ENCODE measurements around the gene DLGAP4. TPM values are rescaled to one million over a fixed set of nuclear protein-coding genes. Genes with fewer than 3 reads are reported as not detected.

DLGAP4 gene
- total and polyA plus RNA-seq, 2 of the 13 experiments (the other 11 are each of a cell fraction or from before 2014, with no cell fraction given): 15.2 to 26.7 TPM

DNA sequence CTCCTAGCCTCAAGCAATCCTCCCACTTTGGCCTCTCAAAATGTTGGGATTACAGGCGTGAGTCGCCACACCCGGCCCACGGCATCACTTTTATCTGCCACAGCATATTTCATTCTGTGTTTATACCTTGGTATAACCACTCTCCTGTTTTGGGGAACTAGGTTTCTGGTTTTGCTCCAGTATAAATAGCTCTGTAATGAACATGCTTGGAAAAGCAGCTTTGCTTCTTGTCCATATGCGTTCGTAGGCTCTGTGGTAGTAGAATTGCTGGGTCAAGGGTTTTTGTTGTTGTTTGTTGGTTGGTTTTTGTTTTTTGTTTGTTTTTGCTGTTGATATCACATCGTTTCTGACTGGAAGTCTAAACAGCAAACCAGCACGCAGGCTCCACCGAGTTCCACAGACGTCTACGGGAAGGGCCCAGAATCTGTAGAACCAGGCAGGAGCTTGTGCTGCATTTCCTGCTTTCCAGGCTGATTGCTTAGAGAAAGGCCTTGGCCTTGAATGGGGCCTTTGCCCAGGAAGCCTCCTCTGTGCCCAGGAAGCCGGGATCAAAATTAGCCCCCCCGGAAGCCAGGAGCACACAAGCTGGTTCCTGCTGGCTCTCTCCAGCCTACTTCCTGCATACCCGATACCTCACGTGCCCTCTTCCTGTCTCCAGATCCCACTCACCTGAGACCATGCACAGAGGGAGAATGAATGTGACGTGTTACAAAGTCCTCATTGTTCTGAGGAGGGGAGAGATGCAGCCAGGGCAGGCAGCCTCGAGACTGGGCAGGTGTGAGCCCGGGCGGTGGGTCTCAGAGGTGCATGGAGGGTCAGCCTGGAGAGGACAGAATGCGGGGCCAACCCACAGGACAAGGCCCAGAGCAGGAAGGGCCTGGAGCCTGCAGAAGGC is 35.1 kb upstream of the DLGAP4 start (continued):
- TF ChIP-seq, protein P1, sequence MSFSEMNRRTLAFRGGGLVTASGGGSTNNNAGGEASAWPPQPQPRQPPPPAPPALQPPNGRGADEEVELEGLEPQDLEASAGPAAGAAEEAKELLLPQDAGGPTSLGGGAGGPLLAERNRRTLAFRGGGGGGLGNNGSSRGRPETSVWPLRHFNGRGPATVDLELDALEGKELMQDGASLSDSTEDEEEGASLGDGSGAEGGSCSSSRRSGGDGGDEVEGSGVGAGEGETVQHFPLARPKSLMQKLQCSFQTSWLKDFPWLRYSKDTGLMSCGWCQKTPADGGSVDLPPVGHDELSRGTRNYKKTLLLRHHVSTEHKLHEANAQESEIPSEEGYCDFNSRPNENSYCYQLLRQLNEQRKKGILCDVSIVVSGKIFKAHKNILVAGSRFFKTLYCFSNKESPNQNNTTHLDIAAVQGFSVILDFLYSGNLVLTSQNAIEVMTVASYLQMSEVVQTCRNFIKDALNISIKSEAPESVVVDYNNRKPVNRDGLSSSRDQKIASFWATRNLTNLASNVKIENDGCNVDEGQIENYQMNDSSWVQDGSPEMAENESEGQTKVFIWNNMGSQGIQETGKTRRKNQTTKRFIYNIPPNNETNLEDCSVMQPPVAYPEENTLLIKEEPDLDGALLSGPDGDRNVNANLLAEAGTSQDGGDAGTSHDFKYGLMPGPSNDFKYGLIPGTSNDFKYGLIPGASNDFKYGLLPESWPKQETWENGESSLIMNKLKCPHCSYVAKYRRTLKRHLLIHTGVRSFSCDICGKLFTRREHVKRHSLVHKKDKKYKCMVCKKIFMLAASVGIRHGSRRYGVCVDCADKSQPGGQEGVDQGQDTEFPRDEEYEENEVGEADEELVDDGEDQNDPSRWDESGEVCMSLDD (CRISPR knock-in tag; IDR thresholded peaks at IDR 0.05; ENCODE audit: borderline replicate concordance): no peak
- no peak for TF ChIP-seq ZNF350 (CRISPR knock-in tag; IDR thresholded peaks at IDR 0.05; ENCODE audit: borderline replicate concordance, low read depth)
- no peak for TF ChIP-seq REL (CRISPR knock-in tag; conservative IDR thresholded peaks at IDR 0.05)
- peak; percentile 58; the same call in 1 of the 2 replicates for TF ChIP-seq JUNB (CRISPR knock-in tag; IDR thresholded peaks at IDR 0.05; ENCODE audit: borderline replicate concordance)
- peak; percentile 93 for TF ChIP-seq GABPA (IDR thresholded peaks at IDR 0.05; ENCODE audit: low read depth, low read length)
- peak; percentile 98 for TF ChIP-seq GABPA (CRISPR knock-in tag; IDR thresholded peaks at IDR 0.05; ENCODE audit: low read depth)
- TF ChIP-seq ZBTB8A (CRISPR knock-in tag; IDR thresholded peaks at IDR 0.05; ENCODE audit: borderline replicate concordance, low read depth): no peak
- TF ChIP-seq, protein P2, sequence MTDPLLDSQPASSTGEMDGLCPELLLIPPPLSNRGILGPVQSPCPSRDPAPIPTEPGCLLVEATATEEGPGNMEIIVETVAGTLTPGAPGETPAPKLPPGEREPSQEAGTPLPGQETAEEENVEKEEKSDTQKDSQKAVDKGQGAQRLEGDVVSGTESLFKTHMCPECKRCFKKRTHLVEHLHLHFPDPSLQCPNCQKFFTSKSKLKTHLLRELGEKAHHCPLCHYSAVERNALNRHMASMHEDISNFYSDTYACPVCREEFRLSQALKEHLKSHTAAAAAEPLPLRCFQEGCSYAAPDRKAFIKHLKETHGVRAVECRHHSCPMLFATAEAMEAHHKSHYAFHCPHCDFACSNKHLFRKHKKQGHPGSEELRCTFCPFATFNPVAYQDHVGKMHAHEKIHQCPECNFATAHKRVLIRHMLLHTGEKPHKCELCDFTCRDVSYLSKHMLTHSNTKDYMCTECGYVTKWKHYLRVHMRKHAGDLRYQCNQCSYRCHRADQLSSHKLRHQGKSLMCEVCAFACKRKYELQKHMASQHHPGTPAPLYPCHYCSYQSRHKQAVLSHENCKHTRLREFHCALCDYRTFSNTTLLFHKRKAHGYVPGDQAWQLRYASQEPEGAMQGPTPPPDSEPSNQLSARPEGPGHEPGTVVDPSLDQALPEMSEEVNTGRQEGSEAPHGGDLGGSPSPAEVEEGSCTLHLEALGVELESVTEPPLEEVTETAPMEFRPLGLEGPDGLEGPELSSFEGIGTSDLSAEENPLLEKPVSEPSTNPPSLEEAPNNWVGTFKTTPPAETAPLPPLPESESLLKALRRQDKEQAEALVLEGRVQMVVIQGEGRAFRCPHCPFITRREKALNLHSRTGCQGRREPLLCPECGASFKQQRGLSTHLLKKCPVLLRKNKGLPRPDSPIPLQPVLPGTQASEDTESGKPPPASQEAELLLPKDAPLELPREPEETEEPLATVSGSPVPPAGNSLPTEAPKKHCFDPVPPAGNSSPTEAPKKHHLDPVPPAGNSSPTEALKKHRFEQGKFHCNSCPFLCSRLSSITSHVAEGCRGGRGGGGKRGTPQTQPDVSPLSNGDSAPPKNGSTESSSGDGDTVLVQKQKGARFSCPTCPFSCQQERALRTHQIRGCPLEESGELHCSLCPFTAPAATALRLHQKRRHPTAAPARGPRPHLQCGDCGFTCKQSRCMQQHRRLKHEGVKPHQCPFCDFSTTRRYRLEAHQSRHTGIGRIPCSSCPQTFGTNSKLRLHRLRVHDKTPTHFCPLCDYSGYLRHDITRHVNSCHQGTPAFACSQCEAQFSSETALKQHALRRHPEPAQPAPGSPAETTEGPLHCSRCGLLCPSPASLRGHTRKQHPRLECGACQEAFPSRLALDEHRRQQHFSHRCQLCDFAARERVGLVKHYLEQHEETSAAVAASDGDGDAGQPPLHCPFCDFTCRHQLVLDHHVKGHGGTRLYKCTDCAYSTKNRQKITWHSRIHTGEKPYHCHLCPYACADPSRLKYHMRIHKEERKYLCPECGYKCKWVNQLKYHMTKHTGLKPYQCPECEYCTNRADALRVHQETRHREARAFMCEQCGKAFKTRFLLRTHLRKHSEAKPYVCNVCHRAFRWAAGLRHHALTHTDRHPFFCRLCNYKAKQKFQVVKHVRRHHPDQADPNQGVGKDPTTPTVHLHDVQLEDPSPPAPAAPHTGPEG (CRISPR knock-in tag; IDR thresholded peaks at IDR 0.05): no peak
- TF ChIP-seq, protein P3, sequence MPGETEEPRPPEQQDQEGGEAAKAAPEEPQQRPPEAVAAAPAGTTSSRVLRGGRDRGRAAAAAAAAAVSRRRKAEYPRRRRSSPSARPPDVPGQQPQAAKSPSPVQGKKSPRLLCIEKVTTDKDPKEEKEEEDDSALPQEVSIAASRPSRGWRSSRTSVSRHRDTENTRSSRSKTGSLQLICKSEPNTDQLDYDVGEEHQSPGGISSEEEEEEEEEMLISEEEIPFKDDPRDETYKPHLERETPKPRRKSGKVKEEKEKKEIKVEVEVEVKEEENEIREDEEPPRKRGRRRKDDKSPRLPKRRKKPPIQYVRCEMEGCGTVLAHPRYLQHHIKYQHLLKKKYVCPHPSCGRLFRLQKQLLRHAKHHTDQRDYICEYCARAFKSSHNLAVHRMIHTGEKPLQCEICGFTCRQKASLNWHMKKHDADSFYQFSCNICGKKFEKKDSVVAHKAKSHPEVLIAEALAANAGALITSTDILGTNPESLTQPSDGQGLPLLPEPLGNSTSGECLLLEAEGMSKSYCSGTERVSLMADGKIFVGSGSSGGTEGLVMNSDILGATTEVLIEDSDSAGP (CRISPR knock-in tag; IDR thresholded peaks at IDR 0.05; ENCODE audit: borderline replicate concordance): peak; percentile 67
- TF ChIP-seq, protein P4, sequence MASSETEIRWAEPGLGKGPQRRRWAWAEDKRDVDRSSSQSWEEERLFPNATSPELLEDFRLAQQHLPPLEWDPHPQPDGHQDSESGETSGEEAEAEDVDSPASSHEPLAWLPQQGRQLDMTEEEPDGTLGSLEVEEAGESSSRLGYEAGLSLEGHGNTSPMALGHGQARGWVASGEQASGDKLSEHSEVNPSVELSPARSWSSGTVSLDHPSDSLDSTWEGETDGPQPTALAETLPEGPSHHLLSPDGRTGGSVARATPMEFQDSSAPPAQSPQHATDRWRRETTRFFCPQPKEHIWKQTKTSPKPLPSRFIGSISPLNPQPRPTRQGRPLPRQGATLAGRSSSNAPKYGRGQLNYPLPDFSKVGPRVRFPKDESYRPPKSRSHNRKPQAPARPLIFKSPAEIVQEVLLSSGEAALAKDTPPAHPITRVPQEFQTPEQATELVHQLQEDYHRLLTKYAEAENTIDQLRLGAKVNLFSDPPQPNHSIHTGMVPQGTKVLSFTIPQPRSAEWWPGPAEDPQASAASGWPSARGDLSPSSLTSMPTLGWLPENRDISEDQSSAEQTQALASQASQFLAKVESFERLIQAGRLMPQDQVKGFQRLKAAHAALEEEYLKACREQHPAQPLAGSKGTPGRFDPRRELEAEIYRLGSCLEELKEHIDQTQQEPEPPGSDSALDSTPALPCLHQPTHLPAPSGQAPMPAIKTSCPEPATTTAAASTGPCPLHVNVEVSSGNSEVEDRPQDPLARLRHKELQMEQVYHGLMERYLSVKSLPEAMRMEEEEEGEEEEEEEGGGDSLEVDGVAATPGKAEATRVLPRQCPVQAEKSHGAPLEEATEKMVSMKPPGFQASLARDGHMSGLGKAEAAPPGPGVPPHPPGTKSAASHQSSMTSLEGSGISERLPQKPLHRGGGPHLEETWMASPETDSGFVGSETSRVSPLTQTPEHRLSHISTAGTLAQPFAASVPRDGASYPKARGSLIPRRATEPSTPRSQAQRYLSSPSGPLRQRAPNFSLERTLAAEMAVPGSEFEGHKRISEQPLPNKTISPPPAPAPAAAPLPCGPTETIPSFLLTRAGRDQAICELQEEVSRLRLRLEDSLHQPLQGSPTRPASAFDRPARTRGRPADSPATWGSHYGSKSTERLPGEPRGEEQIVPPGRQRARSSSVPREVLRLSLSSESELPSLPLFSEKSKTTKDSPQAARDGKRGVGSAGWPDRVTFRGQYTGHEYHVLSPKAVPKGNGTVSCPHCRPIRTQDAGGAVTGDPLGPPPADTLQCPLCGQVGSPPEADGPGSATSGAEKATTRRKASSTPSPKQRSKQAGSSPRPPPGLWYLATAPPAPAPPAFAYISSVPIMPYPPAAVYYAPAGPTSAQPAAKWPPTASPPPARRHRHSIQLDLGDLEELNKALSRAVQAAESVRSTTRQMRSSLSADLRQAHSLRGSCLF (CRISPR knock-in tag; IDR thresholded peaks at IDR 0.05; ENCODE audit: borderline replicate concordance): no peak
- TF ChIP-seq MATR3 (CRISPR knock-in tag; IDR thresholded peaks at IDR 0.05): no peak
- TF ChIP-seq ZNF674 (CRISPR knock-in tag; IDR thresholded peaks at IDR 0.05; ENCODE audit: low read depth): no peak

Data from HepG2 (cell line).